HG03457 (cell line): ENCODE results near the gene SPEM3.

Experiments
- ATAC-seq: cut with Tn5 transposase; IDR thresholded peaks from one replicate; pipeline ENCODE4 v1.9.1; 2021; ENCODE audit warnings: moderate number of reproducible peaks; ENCODE audit not compliant: unreplicated experiment

SPEM3 gene

DNA sequence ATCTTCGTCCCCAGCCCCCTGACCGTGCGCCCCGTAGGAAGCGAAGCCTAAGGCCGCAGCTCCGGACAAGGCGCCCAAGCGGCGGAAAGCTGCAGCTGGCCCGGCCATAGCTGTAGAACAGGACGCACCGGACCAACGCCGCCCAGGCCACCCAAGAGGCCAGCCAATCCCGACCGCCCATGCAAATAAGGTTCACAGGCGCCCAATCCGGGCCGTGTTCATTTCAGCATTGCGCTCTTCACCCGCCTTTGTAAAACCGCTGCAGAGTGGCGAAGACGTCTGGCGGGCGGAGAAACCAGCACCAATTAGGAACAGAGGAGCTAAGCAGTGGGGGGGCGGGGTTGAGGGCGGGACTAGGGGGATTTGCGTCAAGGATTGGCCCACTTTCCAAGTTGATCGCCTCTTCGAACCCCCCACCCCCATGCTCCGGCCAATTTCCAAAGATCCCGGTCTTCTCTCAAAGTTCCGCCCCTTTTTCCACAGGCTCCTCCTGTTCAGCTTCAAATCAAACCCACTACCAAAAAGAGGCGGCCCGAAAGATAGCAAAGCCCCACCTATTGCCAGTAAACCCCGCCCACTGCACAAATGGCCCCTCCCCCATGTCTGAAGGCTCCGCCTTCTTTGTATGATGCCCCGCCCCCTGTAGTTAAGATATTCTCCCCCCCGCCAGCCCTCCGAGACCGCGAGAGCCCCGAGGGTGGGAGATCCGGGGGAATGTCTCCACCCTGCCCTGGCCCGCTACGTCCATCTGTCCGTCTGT, 24.5 kb upstream of the SPEM3 start, which contains the start of gene TMEM256:
TSS of gene TMEM256 (minus strand) at position 121 of the 760 bp plus-strand sequence. CDS start at position 108, 13 bp downstream.
- peak; percentile 78 for ATAC-seq

DNA sequence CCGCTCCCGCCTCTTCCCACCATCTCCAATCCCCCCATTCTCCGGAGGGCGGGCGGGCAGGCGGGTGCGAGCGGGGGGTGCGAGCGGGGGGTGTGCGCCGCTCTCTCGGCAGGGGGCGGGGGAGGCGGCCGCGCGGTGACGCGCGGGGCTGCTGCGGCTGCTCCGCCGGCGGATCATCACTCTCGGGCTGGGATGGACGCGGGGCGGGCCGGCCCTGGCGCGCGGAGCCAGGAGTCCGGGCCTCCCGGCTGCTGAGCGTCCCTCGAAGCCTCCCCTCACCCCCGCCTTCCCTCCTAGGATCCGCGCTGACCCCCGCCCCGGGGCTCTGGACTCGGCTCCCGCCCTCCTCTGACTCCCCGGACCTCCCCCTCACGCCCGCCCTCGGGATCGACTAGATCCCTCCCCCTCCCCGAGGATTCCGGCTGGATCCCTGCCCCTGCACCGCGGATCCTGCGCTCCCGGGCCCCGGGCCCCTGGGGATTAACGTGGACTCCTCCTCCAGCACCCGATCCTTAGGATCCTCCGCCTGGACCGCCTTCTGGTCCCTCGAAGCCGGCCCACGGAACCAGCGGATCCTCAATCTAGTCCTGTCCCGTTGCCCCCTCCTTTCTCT, 23.8 kb upstream of the SPEM3 start:
- no peak for ATAC-seq

DNA sequence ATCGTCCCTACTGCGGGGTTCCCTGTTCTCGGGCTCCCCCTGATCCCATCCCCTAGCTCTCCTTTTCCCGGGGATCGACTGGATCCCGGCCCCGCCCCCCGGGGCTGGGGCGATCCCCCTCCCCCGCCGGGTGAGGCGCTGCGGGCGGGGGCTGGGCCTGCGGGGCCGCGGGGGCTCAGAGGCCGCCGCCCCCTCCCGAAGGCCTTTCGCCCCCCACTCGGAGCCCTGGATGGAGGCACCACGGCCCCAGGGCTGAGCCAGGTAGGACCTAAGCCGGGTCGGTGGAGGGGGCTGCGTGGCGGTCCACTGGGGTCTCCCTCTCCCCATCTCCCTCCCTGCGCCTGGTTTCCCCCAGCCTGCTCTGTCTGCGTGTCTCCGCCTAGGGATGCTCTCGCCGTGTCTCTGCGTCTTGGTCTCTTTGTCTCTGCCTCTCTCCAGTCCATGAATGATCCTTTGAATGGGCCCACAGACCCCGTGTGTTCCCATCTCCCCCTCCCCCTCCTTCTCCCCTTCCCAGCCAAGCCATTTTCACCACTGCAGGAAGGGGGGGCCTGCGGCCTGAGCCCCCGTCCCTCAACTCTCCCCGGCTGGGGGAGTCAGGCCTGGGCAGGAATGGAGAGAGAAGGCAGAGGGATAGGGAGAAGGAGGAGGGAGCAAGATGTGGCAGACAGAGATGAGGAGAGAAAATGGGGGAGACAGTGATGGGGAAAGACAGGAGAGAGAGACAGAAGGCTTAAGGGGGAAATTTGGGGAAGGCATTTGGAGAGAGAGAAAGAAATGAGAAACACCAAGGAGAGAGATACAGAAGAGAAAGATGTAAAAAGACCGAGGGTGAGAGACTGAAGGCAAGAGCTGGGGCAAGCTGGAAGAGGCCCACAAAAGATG, 23.1 kb upstream of the SPEM3 start:
- no peak for ATAC-seq

DNA sequence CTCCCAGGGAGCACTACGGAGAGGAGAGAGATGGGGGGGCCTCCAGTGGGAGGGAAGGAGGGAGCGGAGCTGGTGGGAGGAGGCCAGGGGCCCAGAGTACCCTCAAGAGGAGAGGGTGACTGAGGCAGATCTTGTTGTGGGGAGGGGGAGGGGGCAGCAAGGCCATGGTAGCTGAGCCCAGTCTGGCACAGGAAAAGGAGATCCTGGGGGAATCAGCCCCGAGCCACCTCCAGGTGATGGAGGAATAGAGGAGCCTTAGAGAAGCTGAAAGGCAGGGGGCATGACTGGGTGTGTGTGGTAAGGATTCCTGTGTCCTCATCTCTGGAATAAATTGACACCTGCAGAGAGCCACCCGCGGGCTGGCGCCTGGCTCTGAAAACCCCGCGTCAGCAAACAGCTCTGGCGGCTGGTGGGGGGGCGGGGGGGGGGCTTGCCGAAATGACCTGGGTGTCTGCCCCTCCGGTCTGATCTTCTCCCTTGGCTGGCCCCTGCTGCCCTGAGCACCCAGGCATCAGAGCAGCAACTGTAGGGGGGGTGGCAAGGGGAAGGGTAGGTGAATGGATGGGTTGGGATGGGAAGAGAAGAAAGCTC, 22.3 kb upstream of the SPEM3 start:
- no peak for ATAC-seq

DNA sequence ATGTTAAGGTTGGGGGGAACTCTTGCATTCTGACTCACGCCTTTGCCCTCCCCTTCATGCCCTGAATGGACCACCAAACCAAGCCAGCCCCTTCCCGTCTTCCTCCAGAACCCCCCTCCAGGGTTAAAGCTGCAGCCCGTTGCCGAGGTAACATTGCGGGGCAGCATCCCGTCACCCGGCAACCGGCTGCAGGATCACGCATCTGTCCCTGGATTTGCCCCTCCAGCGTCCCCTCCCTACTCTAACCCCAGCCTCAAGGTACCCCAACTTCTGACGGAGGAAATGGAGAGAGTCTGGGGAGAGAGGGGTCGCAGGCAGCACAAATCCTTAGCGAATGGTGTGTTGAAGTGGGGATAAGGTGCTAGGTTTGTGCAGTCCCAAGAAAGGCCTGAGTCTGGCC, 21.6 kb upstream of the SPEM3 start:
- no peak for ATAC-seq

DNA sequence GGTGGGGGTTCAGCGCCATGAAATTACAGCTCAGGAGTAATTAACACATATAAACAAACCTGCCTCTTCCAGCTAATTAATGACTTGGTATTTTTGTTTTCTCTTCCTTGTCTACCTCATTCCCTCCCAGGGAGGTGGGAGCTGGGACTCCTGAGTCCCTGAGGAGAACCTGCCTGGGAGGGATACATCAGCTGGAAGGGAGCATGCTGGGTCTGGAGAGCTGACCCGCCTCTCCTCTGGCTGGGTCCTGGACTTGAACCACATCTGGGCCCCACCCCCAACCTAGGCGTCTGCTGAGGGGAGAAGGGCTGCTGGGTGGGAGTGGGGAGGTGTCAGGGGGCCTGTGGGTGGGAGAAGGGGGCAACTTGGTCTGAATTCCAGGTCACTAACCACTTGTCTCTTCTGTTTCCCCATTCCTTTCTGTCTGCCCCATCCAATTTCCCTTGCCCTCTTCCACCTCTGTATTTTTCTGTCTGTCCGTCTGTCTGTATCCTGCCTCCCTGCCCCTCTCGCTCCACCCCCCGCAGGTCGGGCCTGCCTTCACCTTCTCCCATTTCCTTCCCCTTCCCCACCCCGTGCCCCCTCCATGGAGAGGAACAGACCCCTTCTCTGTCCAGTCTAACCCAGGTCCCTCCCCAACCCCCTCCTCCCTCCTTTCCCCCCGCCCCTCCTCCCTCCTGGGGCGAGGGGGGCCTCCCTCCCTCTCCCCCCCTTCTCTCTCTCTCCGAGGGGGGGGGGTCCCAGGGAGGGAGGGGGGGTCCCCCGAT, 21.0 kb upstream of the SPEM3 start, which contains the start of gene NLGN2:
TSS of gene NLGN2 (plus strand) at position 361 of the 767 bp plus-strand sequence. CDS start 411 bp downstream, outside the sequence.
- ATAC-seq, result no peak

DNA sequence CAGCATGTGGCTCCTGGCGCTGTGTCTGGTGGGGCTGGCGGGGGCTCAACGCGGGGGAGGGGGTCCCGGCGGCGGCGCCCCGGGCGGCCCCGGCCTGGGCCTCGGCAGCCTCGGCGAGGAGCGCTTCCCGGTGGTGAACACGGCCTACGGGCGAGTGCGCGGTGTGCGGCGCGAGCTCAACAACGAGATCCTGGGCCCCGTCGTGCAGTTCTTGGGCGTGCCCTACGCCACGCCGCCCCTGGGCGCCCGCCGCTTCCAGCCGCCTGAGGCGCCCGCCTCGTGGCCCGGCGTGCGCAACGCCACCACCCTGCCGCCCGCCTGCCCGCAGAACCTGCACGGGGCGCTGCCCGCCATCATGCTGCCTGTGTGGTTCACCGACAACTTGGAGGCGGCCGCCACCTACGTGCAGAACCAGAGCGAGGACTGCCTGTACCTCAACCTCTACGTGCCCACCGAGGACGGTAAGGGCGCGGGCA, 20.4 kb upstream of the SPEM3 start:
- no peak for ATAC-seq

DNA sequence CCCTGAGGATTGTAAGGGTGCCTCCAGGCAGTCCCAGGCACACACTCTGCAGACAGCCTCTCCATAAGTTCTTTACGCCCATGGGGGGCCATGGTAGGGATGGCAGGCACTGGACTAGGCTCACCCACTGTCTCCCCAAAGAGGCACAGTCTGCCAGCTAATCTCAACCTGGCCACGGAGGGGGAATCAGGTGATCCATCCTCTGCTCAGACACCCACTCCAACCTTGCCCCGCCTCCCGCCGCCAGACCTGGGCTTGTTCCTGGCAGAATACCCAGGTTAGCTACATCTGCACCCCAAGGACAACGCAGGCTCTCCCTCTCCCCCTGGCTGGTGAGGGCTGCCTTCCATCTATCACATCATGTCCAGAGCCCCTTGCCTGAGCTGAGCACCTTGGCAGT, 19.8 kb upstream of the SPEM3 start:
- no peak for ATAC-seq

DNA sequence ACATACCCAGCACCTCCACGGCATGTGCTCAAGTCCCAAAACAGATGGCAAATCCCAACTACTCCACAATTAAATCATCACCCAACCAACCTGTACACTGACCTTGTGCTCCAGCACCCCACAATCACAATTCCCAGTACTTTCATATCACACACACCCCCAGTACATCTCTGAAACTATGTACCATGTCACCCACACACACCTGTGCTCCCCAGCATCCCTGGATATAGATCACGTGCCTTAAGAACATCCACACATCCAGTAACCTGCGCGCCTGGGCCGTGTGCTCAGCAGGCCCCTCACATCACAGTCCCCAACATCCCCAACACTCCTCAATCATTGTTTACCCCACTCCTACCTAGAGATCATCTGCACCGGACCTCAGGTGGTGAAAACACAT, 18.9 kb upstream of the SPEM3 start:
- no peak for ATAC-seq

DNA sequence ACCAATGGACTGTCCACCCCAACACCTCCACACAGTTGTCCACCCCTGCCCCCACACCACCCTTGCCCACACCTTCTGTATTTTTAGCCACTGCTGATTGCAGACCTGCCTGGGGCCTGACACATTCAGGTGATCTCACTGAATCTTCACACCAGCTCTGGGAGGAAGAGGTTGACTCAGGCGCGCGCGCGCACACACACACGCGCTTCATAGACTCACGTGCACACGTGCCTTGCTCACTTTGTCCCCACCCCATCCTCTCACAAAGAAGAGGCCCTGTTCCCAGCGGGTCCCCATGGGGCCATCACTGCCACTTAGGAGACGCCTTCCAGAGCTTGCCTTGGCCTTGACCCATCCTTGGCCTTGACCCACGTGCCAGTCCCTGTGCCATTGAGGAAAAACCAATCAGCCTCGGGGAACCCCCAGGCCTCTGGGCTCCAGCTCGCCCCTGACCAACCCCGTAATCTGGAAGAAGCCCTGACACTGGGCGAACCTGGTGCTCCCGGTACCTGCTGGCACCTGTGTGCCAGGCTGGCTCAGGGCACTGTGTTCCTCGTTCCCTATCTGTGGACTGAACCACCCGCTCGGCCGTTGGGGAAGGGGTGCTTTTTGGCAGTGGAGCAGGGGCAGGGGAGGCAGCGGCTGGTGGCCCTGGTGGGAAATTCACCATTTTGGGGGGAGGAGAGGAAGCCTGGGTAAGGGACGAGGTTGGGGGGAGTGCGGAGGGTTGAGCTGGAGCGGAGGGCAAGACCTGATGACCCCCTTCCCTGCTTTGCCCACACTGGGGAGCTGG, 17.8 kb upstream of the SPEM3 start:
- ATAC-seq, result no peak

DNA sequence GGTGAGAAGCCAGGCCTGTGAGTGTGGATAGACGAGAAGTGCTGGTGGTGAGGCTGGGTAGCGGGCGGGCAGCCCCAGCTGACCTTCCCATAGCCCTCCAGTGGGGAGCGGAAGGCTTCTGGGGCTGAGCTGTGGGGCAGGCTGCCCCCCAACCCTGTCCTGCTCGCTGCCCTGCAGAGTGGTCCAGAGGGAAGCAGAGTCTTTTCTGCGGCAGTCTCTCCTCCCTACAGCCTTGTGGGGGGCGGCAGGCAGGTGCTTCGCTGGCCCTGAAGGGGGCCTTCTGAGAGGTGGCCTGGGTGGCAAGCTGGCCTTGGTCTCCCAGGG, 17.3 kb upstream of the SPEM3 start:
- ATAC-seq, result no peak

DNA sequence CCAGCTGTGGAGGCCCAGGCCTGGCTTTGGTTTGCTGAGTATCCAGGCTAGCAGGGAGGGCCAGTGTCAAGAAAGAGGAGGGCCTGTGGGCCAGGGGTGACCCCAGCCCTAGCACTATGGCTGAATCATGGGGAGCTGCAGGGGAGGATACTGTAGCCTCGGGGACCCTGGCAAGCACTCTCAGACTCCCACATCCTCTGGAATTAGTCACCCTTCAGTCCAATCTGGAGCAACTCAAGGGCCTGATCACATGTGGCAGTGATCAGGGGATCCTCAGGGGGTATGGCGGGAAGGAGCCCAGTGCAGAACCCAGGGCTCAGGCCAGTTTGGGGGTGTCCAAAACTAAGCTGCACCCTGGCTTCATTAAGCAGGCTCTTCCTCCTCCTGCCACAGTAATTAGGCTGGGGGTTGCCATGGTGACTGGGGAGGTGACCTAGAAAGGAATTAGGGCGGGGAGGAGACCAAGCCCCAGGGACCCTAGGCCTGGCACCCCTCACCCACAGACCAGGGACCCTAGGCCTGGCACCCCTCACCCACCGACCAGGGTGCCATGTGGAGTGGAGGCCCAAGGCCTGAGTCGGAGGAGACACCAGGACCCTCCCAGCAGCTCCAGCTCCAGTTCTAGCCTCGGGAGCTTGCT, 15.2 kb upstream of the SPEM3 start:
- ATAC-seq, result no peak

DNA sequence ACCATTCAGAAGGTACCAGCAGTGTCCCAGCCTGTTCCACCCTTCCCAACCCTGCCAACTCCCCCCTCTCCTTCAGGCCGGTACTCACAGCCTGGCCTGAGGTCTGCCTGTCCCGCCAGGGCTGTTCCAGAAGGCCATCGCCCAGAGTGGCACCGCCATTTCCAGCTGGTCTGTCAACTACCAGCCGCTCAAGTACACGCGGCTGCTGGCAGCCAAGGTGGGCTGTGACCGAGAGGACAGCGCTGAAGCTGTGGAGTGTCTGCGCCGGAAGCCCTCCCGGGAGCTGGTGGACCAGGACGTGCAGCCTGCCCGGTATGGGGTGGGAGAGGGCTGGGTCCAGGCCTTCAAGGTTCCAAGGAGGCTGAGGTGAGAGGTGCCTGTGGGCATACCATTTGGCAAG, 13.8 kb upstream of the SPEM3 start:
- ATAC-seq, result no peak

DNA sequence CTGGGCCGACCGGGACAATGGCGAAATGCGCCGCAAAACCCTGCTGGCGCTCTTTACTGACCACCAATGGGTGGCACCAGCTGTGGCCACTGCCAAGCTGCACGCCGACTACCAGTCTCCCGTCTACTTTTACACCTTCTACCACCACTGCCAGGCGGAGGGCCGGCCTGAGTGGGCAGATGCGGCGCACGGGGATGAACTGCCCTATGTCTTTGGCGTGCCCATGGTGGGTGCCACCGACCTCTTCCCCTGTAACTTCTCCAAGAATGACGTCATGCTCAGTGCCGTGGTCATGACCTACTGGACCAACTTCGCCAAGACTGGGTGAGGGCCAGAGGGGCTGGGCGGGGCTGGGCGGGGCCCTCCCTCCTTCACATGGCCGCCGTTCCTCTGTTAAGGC, 12.9 kb upstream of the SPEM3 start:
- no peak for ATAC-seq

DNA sequence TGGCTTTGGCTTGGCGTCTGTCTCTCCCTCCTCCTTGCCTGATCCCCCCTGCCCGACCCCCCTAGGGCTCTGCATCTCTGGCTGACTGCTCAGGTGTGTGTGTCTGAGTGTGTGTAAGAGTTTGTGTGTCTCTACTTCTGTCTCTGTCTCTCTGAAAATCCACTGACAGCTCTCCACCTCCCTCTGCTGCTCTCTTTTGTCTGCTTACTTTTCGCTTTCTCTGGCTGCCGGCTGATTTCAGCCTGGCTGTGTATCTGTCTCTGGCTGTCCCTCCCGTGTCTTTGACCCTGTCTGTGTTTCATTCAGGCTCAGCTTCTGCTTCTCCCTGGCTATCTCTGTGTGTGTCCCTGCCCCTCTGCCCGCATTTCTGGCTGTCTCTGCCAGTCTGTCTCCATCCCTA, 12.3 kb upstream of the SPEM3 start:
- ATAC-seq, result no peak

DNA sequence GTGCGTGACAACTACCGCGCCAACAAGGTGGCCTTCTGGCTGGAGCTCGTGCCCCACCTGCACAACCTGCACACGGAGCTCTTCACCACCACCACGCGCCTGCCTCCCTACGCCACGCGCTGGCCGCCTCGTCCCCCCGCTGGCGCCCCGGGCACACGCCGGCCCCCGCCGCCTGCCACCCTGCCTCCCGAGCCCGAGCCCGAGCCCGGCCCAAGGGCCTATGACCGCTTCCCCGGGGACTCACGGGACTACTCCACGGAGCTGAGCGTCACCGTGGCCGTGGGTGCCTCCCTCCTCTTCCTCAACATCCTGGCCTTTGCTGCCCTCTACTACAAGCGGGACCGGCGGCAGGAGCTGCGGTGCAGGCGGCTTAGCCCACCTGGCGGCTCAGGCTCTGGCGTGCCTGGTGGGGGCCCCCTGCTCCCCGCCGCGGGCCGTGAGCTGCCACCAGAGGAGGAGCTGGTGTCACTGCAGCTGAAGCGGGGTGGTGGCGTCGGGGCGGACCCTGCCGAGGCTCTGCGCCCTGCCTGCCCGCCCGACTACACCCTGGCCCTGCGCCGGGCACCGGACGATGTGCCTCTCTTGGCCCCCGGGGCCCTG, 11.5 kb upstream of the SPEM3 start:
- ATAC-seq, result no peak

DNA sequence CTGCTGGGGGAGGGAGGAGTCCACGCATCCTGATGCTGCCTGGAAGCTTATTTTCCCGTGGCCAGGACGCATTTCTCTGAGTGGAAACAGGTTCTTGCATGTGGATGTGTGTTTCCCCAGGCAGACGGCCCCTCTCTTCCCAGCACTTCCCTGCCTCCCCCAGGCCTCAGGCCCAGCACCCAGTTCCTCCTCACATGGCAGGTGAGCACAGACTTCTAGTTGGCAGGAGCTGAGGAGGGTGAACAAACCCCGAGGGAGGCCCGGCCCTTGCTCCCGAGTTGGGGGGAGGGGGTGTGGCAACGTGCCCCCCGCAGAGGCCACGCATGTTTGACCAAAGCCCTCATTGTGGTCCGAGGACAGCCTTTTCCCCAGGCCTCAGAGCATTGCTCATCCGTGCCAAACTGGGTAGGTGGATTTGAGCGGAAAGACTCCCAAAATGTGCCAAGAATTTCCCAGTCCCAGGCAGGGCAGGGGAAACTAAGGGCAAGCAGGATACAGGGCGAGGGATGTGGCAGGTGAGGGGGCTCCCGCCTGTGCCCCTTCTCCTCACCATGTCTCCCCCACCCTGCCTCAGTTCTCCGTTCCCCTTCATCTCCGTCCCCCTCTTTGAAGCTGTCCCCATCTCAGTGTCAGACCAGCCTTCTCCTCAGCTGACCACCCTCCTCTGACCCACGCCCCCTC, 10.0 kb upstream of the SPEM3 start:
- no peak for ATAC-seq
